SK-N-SH (cell line): ENCODE data around the gene FRMD8. TPM values are rescaled to one million over a fixed set of nuclear protein-coding genes. Genes with fewer than 3 reads are reported as not detected.

Experiments
- CTCF ChIA-PET: fragments of 300-600, 350-600 bp; formaldehyde crosslinking; extraction: SDS; loops from one replicate; lab custom pipeline; 2021; lab: Yijun Ruan, JAX
- POLR2A ChIA-PET: fragments of 350-600 bp; sonication (Branson Sonifier 250); formaldehyde crosslinking; extraction: SDS; loops from one replicate; lab custom pipeline; 2020; ENCODE audit warnings: antibody characterized with exemption, inconsistent platforms; lab: Yijun Ruan, JAX
- DNase-seq: peaks from one replicate; pipeline ENCODE4 v3.0.0; 2012
- H2AFZ ChIP-seq: fragments of 200-600 bp; sonication (generic); 2 replicates; pipeline ENCODE4 v1.8.1; 2016; ENCODE audit warnings: antibody characterized with exemption, mild to moderate bottlenecking, low read depth
- H3F3A ChIP-seq: fragments of 200-600 bp; sonication (generic); replicated peaks from 2 replicates; pipeline ENCODE3; 2016; ENCODE audit warnings: antibody characterized with exemption, mild to moderate bottlenecking; ENCODE audit not compliant: insufficient read depth
- H3K27ac ChIP-seq, 2 experiments: fragments of 200-500 bp in 1 of 2; fragments of 200-600 bp in 1 of 2; sonication (Bioruptor generic) in 1 of 2; sonication (generic), shearing (Covaris generic) in 1 of 2; 2 replicates each; pipeline versions ENCODE4 v1.5.1 to v1.6.1; 2014 to 2016; ENCODE audit warnings: low read depth in 2 of 2, inconsistent platforms in 1 of 2, low read length in 1 of 2, mild to moderate bottlenecking in 1 of 2, mixed read lengths in 1 of 2
- H3K27me3 ChIP-seq: fragments of 200-600 bp; sonication (generic), shearing (Covaris generic); 2 replicates; pipeline ENCODE4 v1.6.1; 2016; ENCODE audit warnings: mixed run types; ENCODE audit not compliant: insufficient read depth
- H3K36me3 ChIP-seq, 2 experiments: fragments of 200-500 bp in 1 of 2; fragments of 200-600 bp in 1 of 2; sonication (Bioruptor generic) in 1 of 2; sonication (generic) in 1 of 2; replicated peaks in 1 of 2; 2 replicates each; pipeline versions ENCODE3 to v1.5.1; 2014 to 2016; ENCODE audit warnings: low read length in 1 of 2, mild to moderate bottlenecking in 1 of 2; ENCODE audit not compliant: insufficient read depth in 2 of 2, control insufficient read depth in 1 of 2
- H3K4me1 ChIP-seq, 2 experiments: fragments of 200-500 bp in 1 of 2; fragments of 200-600 bp in 1 of 2; sonication (Bioruptor generic) in 1 of 2; sonication (generic), shearing (Covaris generic) in 1 of 2; 2 replicates each; pipeline versions ENCODE4 v1.5.1 to v1.6.1; 2014 to 2016; ENCODE audit warnings: low read depth in 1 of 2, low read length in 1 of 2, mixed run types in 1 of 2; ENCODE audit not compliant: insufficient read depth in 2 of 2, control insufficient read depth in 1 of 2
- H3K4me2 ChIP-seq: fragments of 200-600 bp; sonication (generic), shearing (Covaris generic); 2 replicates; pipeline ENCODE4 v1.6.1; 2017; ENCODE audit warnings: mixed run types
- H3K4me3 ChIP-seq, 2 experiments: fragments of 200-500 bp in 1 of 2; fragments of 200-600 bp in 1 of 2; sonication (Bioruptor generic) in 1 of 2; sonication (generic), shearing (Covaris generic) in 1 of 2; 2 replicates each; pipeline versions ENCODE4 v1.5.1 to v1.8.1; 2014 to 2016; ENCODE audit warnings: low read depth in 2 of 2, inconsistent platforms in 1 of 2, low read length in 1 of 2, mild to moderate bottlenecking in 1 of 2, mixed read lengths in 1 of 2, moderate library complexity in 1 of 2
- H3K79me2 ChIP-seq: fragments of 200-600 bp; sonication (generic); 2 replicates; pipeline ENCODE4 v1.8.1; 2017; ENCODE audit warnings: mild to moderate bottlenecking; ENCODE audit not compliant: insufficient read depth
- H3K9ac ChIP-seq: fragments of 200-600 bp; sonication (generic); 2 replicates; pipeline ENCODE4 v1.6.1; 2017; ENCODE audit warnings: mixed run types
- H3K9me2 ChIP-seq: fragments of 200-600 bp; sonication (generic); 2 replicates; pipeline ENCODE4 v1.6.1; 2017; ENCODE audit warnings: mixed run types
- H3K9me3 ChIP-seq: fragments of 200-600 bp; sonication (generic); 2 replicates; pipeline ENCODE4 v1.6.1; 2017; ENCODE audit warnings: mixed run types, mild to moderate bottlenecking, moderate library complexity
- H4K20me1 ChIP-seq: fragments of 200-600 bp; sonication (generic); 2 replicates; pipeline ENCODE4 v1.6.1; 2017; ENCODE audit warnings: mild to moderate bottlenecking, mixed run types; ENCODE audit not compliant: insufficient read depth
- CTCF ChIP-seq: fragments of 200-600 bp; sonication (generic); IDR thresholded peaks from 2 replicates; pipeline ENCODE4 v1.6.1; 2017; ENCODE audit warnings: antibody characterized with exemption, mild to moderate bottlenecking, moderate library complexity
- ELF1 ChIP-seq: IDR thresholded peaks from 2 replicates; pipeline ENCODE4 v1.4.0; 2012
- EZH2phosphoT487 ChIP-seq: fragments of 200-600 bp; sonication (generic); IDR thresholded peaks from 2 replicates; pipeline ENCODE4 v1.6.1; 2017; ENCODE audit warnings: low read depth, mixed run types, mild to moderate bottlenecking, antibody characterized with exemption, moderate library complexity, borderline replicate concordance
- FOXJ3 ChIP-seq: sonication (generic); formaldehyde crosslinking; IDR thresholded peaks from 2 replicates; pipeline ENCODE4 v1.5.1; 2020; ENCODE audit warnings: mild to moderate bottlenecking, missing genetic modification reagents
- FOXM1 ChIP-seq: IDR thresholded peaks from 2 replicates; pipeline ENCODE4 v1.4.0; 2012; ENCODE audit warnings: low read depth, mild to moderate bottlenecking
- MEF2A ChIP-seq: IDR thresholded peaks from 2 replicates; pipeline ENCODE4 v1.4.0; 2012; ENCODE audit warnings: low read depth, borderline replicate concordance
- MXI1 ChIP-seq: IDR thresholded peaks from 2 replicates; pipeline ENCODE4 v1.6.1; 2012; ENCODE audit warnings: mild to moderate bottlenecking, low read depth, low read length, improper control_type of control experiment
- NFIC ChIP-seq: IDR thresholded peaks from 2 replicates; pipeline ENCODE4 v1.4.0; 2012; ENCODE audit warnings: borderline replicate concordance
- POLR2AphosphoS5 ChIP-seq: IDR thresholded peaks from 2 replicates; pipeline ENCODE4 v1.6.1; 2012; ENCODE audit warnings: low read depth, low read length
- RFX5 ChIP-seq: IDR thresholded peaks from 2 replicates; pipeline ENCODE4 v1.6.1; 2012; ENCODE audit warnings: mild to moderate bottlenecking, improper control_type of control experiment, low read length
- RXRA ChIP-seq: IDR thresholded peaks from 2 replicates; pipeline ENCODE4 v1.4.0; 2012; ENCODE audit warnings: low read depth, mild to moderate bottlenecking, borderline replicate concordance
- SIN3A ChIP-seq: IDR thresholded peaks from 2 replicates; pipeline ENCODE4 v1.6.1; 2012; ENCODE audit warnings: low read depth, mild to moderate bottlenecking, low read length, moderate library complexity, borderline replicate concordance
- TEAD4 ChIP-seq: IDR thresholded peaks from 2 replicates; pipeline ENCODE4 v1.4.0; 2012; ENCODE audit warnings: mild to moderate bottlenecking, borderline replicate concordance; ENCODE audit not compliant: insufficient read depth
- YY1 ChIP-seq: IDR thresholded peaks from 2 replicates; pipeline ENCODE4 v1.4.0; 2012; ENCODE audit warnings: low read depth, mild to moderate bottlenecking
- WGBS: methylation state at CpG from one replicate; pipeline ENCODE4 v1.1.6; 2017; ENCODE audit warnings: low lambda C conversion rate; 5-methylcytosine and 5-hydroxymethylcytosine counted together
- polyA plus RNA-seq, 3 experiments: library from polyadenylated mRNA; depleted of rRNA; stranded (reverse); fragments of >200 nt; gene quantifications; 2 replicates each; pipeline ENCODE4 v1.2.3, GENCODE V29; 2012
- TF ChIP-seq, protein P1 (sequence below): IDR thresholded peaks from 2 replicates; pipeline ENCODE4 v1.6.1; 2012; ENCODE audit warnings: mild to moderate bottlenecking, low read depth, low read length, moderate library complexity
- TF ChIP-seq, protein P2 (sequence below): IDR thresholded peaks from 2 replicates; pipeline ENCODE4; 2012

FRMD8 gene
- polyA plus RNA-seq, 1 of the 3 experiments (the other 2 are of a cell fraction): 19.0 TPM

GRCh38 chr11:65432100-65432650 lies 45.7 kb downstream of the FRMD8 start:
- Histone ChIP-seq H3K9ac (peak overlapping the region; percentile 98), H3K79me2 (peaks cover 99% of the 10 kb centered on the region), H3F3A (peaks cover 98% of the 10 kb centered on the region), H3K4me1 (peaks cover 4 to 37% of the 10 kb centered on the region in 2 experiments; a peak in 2 of 4 replicates), H3K9me3 (no peaks in the 10 kb centered on the region), H3K36me3 (peaks cover 69 to 97% of the 10 kb centered on the region in 2 experiments), H4K20me1 (peaks cover 99% of the 10 kb centered on the region), H3K9me2 (no peaks in the 10 kb centered on the region), H3K27ac (peak overlapping the region in 1 of 2 experiments; percentile 100; a peak in 3 of 4 replicates), H3K27me3 (no peaks in the 10 kb centered on the region), H2AFZ (no peak overlapping the region), H3K4me2 (peak overlapping the region; percentile 94), H3K4me3 (peak overlapping the region; percentile 77 to 83; a peak in 3 of 4 replicates)
- no peak for DNase-seq
- ChIA-PET CTCF (interaction anchor here (0.7 to 1.1 kb wide), 4 partner anchors 15 to 71 kb away, joined by 3 to 4 read pairs (median 4); no protein-coding TSS in a partner anchor), POLR2A (interaction anchor here (1.0 kb wide), 1 partner anchor 9 kb away, joined by 5 read pairs; the partner anchor contains the start of gene NEAT1)
- 71% methylated on average over 2 of the region's 2 CpGs for WGBS
- TF ChIP-seq POLR2AphosphoS5 (peak; percentile 10; the same call in 1 of the 2 replicates), FOXM1 (no peak)

DNA sequence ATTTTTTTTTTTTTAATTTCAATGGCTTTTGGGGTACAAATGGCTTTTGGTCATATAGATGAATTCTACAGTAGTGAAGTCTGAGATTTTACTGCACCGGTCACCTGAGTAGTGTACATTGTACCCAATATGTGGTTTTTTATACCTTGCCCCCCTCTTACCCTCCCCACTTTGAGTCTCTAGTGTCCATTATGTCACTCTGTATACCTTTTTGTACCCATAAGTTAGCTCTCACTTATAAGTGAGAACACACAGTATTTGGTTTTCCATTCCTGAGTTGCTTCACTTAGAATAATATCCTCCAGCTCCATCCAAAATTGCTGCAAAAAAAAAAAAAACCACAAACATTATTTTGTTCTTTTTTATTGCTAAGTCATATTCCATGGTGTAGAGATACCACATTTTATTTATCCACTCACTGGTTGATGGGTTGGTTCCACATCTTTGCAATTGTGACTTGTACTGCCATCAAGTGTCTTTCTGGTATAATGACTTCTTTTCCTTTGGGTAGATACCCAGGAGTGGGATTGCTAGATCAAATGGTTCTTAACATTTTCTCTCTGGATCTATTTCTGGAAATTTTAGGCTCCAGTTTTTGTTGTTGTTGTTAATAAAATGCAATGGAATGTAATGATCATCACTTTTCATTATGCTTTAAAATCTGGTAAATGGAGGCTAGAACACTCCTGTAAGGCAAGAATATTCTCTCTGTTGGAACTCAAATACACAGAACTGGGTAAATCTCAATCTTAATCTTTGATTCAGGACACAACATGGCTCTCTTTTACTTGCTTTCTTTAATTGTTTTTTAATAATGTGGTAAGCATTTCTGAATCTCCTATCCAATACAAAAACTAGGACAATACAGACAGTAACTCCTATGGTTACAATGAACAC lies 46.5 kb downstream of the FRMD8 start:
- 79% methylated on average over 1 of the region's 1 CpG for WGBS
- CTCF ChIA-PET: interaction anchor here (0.7 to 1.1 kb wide), 5 partner anchors 14 to 70 kb away, joined by 3 to 4 read pairs (median 4); no protein-coding TSS in a partner anchor
- POLR2A ChIA-PET: interaction anchor here (1.0 kb wide), 1 partner anchor 10 kb away, joined by 5 read pairs; the partner anchor contains the start of gene NEAT1
- peak overlapping the region; percentile 31 to 100; a peak in 3 of 4 replicates for H3K27ac ChIP-seq
- H3K4me1 ChIP-seq: peaks cover 8 to 30% of the 10 kb centered on the region in 2 experiments; a peak in 3 of 4 replicates
- H3K79me2 ChIP-seq: peaks cover 99% of the 10 kb centered on the region
- no peaks in the 10 kb centered on the region for H3K9me2 ChIP-seq
- peak overlapping the region; percentile 77 to 83; a peak in 2 of 4 replicates for H3K4me3 ChIP-seq
- peak overlapping the region; percentile 98 for H3K9ac ChIP-seq
- H3F3A ChIP-seq: peaks cover 99% of the 10 kb centered on the region
- no peak for DNase-seq
- peaks cover 69 to 97% of the 10 kb centered on the region in 2 experiments for H3K36me3 ChIP-seq
- H3K9me3 ChIP-seq: no peaks in the 10 kb centered on the region
- no peak overlapping the region for H2AFZ ChIP-seq
- H3K27me3 ChIP-seq: no peaks in the 10 kb centered on the region
- peaks cover 99% of the 10 kb centered on the region for H4K20me1 ChIP-seq
- peak overlapping the region; percentile 94 for H3K4me2 ChIP-seq
- TF ChIP-seq FOXJ3 (CRISPR knock-in tag): no peak
- no peak for TF ChIP-seq EZH2phosphoT487
- TF ChIP-seq NFIC: no peak
- no peak for TF ChIP-seq SIN3A
- TF ChIP-seq MXI1: no peak
- no peak for TF ChIP-seq MEF2A
- TF ChIP-seq, protein P1, sequence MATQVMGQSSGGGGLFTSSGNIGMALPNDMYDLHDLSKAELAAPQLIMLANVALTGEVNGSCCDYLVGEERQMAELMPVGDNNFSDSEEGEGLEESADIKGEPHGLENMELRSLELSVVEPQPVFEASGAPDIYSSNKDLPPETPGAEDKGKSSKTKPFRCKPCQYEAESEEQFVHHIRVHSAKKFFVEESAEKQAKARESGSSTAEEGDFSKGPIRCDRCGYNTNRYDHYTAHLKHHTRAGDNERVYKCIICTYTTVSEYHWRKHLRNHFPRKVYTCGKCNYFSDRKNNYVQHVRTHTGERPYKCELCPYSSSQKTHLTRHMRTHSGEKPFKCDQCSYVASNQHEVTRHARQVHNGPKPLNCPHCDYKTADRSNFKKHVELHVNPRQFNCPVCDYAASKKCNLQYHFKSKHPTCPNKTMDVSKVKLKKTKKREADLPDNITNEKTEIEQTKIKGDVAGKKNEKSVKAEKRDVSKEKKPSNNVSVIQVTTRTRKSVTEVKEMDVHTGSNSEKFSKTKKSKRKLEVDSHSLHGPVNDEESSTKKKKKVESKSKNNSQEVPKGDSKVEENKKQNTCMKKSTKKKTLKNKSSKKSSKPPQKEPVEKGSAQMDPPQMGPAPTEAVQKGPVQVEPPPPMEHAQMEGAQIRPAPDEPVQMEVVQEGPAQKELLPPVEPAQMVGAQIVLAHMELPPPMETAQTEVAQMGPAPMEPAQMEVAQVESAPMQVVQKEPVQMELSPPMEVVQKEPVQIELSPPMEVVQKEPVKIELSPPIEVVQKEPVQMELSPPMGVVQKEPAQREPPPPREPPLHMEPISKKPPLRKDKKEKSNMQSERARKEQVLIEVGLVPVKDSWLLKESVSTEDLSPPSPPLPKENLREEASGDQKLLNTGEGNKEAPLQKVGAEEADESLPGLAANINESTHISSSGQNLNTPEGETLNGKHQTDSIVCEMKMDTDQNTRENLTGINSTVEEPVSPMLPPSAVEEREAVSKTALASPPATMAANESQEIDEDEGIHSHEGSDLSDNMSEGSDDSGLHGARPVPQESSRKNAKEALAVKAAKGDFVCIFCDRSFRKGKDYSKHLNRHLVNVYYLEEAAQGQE: no peak
- peak; percentile 35; the same call in 1 of the 2 replicates for TF ChIP-seq CTCF
- no peak for TF ChIP-seq YY1
- TF ChIP-seq RXRA: no peak
- TF ChIP-seq, protein P2, sequence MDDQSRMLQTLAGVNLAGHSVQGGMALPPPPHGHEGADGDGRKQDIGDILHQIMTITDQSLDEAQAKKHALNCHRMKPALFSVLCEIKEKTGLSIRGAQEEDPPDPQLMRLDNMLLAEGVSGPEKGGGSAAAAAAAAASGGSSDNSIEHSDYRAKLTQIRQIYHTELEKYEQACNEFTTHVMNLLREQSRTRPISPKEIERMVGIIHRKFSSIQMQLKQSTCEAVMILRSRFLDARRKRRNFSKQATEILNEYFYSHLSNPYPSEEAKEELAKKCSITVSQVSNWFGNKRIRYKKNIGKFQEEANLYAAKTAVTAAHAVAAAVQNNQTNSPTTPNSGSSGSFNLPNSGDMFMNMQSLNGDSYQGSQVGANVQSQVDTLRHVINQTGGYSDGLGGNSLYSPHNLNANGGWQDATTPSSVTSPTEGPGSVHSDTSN: no peak
- TF ChIP-seq RFX5: no peak
- no peak for TF ChIP-seq ELF1
- TF ChIP-seq TEAD4: no peak
- peak; percentile 58; the same call in 1 of the 2 replicates for TF ChIP-seq POLR2AphosphoS5
